HFF-Myc (cell line): Measurements from ENCODE around the gene NAP1L1.

Experiments
- DNase-seq: peaks from one replicate; pipeline ENCODE4 v3.0.0-alpha.2; 2011; ENCODE audit warnings: low read depth; ENCODE audit errors: extremely low read depth
- H3K4me3 ChIP-seq: replicated peaks from 2 replicates; pipeline ENCODE4 v1.5.1; 2011; ENCODE audit warnings: low read depth, mild to moderate bottlenecking, control low read depth, low read length
- TF ChIP-seq, protein P1 (sequence below): IDR thresholded peaks from 2 replicates; pipeline ENCODE4 v1.5.1; 2012; ENCODE audit warnings: mild to moderate bottlenecking, low read depth, low read length, control low read depth; ENCODE audit errors: missing control alignments

NAP1L1 gene

DNA sequence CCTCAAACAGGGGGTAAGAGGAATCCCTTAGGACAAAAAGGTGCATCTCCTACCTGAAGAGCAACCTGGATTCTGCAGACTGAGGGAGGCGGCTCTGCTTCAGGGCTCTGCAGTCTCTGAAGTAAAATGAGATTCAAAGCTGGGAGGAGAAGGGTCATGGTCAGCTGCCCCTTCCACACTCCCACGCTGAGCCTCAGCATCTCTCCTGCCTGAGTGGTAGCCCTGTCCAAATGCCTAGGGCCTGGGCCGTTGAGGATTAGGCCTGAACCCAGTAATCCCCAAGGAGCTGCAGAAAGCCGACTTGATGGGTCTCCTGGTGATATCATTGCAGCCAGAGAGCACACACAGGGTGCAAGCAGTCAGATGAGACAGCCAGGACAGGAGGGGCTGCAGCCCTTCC is 71.8 kb downstream of the NAP1L1 start:
- no peak overlapping the region for H3K4me3 ChIP-seq
- no peak for DNase-seq
- TF ChIP-seq, protein P1, sequence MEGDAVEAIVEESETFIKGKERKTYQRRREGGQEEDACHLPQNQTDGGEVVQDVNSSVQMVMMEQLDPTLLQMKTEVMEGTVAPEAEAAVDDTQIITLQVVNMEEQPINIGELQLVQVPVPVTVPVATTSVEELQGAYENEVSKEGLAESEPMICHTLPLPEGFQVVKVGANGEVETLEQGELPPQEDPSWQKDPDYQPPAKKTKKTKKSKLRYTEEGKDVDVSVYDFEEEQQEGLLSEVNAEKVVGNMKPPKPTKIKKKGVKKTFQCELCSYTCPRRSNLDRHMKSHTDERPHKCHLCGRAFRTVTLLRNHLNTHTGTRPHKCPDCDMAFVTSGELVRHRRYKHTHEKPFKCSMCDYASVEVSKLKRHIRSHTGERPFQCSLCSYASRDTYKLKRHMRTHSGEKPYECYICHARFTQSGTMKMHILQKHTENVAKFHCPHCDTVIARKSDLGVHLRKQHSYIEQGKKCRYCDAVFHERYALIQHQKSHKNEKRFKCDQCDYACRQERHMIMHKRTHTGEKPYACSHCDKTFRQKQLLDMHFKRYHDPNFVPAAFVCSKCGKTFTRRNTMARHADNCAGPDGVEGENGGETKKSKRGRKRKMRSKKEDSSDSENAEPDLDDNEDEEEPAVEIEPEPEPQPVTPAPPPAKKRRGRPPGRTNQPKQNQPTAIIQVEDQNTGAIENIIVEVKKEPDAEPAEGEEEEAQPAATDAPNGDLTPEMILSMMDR = no peak

DNA sequence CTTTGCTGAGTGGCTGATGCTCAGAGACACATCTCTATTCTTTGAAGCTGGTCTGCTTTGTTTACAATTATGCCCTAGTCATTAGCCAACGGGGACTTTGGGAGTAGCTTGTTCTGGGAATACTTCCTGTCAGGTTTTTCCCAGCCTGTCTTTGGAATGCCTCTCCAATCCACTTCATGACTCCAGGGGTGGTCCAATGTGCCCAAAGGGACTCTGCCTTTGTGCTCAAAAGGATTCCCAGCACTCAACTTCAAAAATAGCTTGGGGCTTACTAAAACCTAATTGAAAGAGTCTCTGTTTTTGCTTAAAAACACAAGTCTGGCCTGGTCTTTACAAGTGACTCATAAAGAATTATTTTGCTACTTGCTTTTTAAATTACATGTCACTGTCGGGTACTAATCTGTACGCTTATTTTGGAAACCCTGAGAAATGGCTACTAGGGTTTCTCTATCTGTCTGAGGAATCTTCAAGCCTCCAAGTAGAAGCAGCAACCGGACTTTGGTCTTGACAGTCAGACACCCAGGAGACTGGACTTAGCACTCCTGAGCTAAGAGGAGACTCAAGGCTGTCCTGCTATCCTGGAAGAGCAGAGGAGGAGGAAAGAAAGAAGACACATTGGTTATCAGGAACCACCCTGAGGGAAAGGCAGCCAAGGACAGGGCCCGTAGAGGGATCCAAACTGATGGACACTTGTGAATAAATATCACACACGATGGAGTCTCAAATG is 73.6 kb downstream of the NAP1L1 start:
- no peak for DNase-seq
- H3K4me3 ChIP-seq = no peak overlapping the region
- TF ChIP-seq, protein P1 = no peak

DNA sequence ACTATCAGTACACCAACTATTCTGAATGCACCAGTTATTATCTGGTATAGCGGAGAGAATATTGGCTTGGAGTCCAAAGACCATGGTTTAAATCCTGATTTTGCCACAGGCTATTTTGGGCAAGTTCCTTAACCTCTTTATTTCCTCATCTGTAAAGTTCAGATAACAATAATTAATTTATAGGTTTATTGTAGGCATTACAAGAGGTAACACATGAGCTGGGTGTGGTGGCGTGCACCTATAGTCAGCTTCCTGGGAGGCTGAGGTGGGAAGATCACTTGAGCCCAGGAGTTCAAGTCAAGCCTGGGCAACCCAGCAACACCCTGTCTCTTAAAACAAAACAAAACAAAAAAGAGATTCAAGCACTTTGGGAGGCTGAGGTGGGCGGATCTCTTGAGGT is 76.1 kb downstream of the NAP1L1 start:
- H3K4me3 ChIP-seq = no peak overlapping the region
- TF ChIP-seq, protein P1 = no peak
- DNase-seq = no peak

DNA sequence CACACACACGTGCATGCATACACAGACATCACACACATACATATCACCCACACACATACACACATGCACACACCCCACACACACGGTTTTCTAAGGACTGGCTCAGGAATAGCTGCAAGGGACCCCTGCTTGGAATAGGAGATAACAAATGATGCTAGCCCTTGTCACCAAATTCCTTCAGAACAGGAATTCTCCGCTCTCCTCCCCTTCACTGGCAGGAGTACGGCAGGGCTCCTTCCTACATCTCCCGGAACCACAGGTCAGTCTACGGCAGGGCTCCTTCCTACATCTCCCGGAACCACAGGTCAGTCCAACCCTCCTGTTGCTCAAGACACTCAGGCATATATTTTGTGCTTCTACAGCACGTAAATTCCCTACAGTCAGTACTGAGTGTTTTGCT is 76.8 kb downstream of the NAP1L1 start:
- TF ChIP-seq, protein P1 = no peak

DNA sequence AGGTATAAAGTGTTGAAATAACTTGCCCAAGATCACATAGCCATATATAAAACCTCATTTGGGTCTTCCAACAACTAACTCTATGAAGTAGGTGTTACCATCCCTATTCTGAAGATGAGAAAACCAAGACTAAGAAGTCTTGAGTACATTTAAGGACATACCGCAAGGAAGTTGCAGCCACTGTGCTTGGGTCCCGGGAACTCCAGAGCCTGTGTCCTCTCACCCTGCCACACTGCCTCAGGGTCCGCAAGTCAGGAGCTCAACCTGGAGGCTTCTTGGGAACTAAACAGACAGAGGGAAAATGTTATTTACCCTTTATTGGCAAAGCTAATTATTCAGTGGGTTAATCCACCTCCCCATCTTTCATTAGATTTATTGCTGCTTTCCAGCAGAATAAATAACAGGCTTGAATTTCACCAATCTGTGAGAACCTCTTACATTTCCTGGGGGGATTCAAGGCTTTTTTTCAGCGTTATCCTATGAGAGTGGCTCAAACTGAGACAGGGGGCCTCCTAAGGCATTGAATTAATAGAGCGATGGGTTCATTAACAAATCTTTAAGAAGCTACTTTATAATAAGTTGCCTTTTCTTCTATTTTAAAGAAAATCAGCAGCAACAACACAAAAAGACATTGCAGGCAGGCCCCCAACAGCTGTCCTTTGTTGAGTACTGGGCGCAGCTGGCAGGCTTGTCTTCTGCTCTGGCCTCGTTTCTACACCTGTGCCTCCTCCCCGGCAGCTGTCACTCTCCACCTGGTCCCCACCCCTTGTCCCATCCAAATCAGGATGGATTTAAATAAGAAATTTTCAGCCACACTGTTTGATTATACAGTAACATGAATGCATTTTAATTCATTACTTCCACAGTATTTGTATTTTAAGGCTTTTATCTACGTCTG is 78.2 kb downstream of the NAP1L1 start:
- TF ChIP-seq, protein P1 = no peak
- DNase-seq = no peak
- H3K4me3 ChIP-seq = no peak overlapping the region

More for the DNA sequence above, 76.8 kb downstream of the NAP1L1 start:
- H3K4me3 ChIP-seq = no peak overlapping the region
- no peak for DNase-seq

DNA sequence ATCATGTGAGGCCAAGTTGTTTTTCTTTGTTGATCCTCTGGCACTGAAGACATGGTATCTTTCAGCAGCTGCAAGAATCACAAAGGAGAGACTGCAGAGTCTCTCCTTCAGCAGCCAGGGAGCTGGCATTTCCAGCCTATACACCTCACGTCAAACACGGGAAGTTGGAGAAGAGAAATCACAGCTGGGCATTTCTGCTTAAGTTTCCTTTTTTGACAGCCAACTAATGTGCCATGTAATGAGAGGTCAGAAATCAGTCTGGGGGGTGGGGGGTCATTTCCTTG is 81.2 kb downstream of the NAP1L1 start:
- TF ChIP-seq, protein P1 = no peak
- no peak for DNase-seq
- H3K4me3 ChIP-seq = no peak overlapping the region
